ENCODE results near the gene UBTD2.

UBTD2 gene

DNA sequence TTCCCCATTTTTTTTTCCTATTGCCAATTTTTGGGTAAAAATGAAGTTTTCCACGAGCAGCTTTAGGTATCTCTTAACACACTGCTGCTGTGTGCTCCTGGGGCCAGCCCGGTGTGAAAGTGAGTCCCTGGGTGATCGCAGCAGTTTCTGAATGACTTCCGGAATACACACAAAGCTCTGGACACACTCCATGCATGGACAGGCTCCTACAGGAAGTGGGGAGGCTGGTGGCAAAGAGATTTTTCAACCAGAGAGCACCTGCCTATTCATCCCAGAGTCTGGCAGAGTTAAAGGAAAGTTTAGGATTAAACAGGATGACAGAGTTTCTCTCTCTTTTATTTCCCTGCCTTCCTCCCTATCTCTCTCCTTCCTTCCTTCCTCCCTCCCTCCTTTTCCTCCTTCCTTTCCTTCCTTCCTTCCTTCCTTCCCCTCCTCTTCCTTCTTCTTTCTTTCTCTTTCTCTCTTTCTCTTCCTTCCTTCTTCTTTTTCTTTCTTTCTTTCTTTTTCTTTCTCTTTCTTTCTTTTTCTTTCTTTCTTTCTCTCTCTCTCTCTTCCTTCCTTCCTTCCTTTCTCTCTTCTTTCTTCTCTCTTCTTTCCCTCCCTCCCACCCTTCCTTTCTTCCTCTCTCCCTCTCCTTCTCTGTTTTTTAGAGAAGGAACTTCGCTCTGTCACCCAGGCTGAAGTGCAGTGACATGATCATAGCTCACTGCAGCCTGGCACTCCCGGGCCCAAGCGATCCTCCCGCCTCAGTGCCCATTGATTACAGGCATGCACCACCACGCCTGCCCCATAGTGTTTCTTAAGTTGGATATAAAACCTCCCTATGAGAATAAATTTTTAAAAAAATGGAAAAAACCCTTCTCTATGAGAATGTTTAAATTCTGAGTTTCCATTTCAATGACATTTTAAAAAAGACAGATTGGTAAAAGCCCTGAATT lies 38.7 kb upstream of the UBTD2 start:
- H3K36me3 ChIP-seq (ENCODE audit: control insufficient read depth in 2 of 2, insufficient read depth in 1 of 2, low read length in 2 of 2) = no peaks in the 10 kb centered on the region
- no peak overlapping the region for H3K27ac ChIP-seq (ENCODE audit: extremely low read depth, low read depth, low read length)
- POLR2A ChIA-PET = no interaction called here
- TF ChIP-seq ZNF366 (tag by site-specific recombination; conservative IDR thresholded peaks at IDR 0.05) (peak; percentile 94), PRDM1 (tag by site-specific recombination; IDR thresholded peaks at IDR 0.05) (peak; percentile 86), ZBTB17 (tag by site-specific recombination; IDR thresholded peaks at IDR 0.05) (0 out of 2 replicates have a peak, but pooled peaks have one; percentile 30), BCL6B (tag by site-specific recombination; IDR thresholded peaks at IDR 0.05) (peak; percentile 19; the same call in 1 of the 2 replicates), ZNF473 (tag by site-specific recombination; IDR thresholded peaks at IDR 0.05) (peak; percentile 77; the same call in 1 of the 2 replicates)
- TF ChIP-seq, protein P1, sequence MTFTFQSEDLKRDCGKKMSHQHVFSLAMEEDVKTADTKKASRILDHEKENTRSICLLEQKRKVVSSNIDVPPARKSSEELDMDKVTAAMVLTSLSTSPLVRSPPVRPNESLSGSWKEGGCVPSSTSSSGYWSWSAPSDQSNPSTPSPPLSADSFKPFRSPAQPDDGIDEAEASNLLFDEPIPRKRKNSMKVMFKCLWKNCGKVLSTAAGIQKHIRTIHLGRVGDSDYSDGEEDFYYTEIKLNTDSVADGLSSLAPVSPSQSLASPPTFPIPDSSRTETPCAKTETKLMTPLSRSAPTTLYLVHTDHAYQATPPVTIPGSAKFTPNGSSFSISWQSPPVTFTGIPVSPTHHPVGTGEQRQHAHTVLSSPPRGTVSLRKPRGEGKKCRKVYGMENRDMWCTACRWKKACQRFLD (tag by site-specific recombination; IDR thresholded peaks at IDR 0.05) = no peak
- TF ChIP-seq, protein P2, sequence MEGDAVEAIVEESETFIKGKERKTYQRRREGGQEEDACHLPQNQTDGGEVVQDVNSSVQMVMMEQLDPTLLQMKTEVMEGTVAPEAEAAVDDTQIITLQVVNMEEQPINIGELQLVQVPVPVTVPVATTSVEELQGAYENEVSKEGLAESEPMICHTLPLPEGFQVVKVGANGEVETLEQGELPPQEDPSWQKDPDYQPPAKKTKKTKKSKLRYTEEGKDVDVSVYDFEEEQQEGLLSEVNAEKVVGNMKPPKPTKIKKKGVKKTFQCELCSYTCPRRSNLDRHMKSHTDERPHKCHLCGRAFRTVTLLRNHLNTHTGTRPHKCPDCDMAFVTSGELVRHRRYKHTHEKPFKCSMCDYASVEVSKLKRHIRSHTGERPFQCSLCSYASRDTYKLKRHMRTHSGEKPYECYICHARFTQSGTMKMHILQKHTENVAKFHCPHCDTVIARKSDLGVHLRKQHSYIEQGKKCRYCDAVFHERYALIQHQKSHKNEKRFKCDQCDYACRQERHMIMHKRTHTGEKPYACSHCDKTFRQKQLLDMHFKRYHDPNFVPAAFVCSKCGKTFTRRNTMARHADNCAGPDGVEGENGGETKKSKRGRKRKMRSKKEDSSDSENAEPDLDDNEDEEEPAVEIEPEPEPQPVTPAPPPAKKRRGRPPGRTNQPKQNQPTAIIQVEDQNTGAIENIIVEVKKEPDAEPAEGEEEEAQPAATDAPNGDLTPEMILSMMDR (tag by site-specific recombination; IDR thresholded peaks at IDR 0.05) = no peak
- CTCF ChIA-PET = interaction anchor here (0.7 kb wide), 2 partner anchors 29 to 428 kb away, joined by 3 read pairs; no protein-coding TSS in a partner anchor
- no peaks in the 10 kb centered on the region for H3K4me1 ChIP-seq (ENCODE audit: control insufficient read depth, insufficient read depth, low read length)
- H3K4me3 ChIP-seq (ENCODE audit: low read depth, low read length) = no peak overlapping the region
- no peaks in the 10 kb centered on the region for H3K9me3 ChIP-seq (ENCODE audit: control insufficient read depth, insufficient read depth, low read depth, low read length)

DNA sequence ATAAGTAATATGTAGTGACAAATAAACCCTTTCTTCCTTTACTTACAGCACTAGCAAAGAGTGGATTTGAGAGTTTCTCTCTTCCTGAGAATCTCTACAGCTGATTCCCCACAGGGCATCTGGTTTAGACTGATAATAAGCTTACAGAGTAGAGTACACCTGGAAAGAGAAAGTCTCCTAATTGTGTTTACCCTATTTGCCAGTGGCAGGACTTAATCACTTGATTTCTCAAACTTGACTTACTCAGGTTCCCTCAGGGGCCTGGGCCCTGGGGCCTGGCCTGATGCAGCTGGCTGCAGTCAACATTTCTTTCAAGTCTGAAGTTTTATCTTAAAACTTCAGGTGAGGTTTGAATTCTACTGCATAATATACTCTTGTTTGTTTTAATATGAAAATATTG lies 38.0 kb upstream of the UBTD2 start:
- Histone ChIP-seq H3K4me3 (ENCODE audit: low read depth, low read length) (no peak overlapping the region), H3K36me3 (ENCODE audit: control insufficient read depth in 2 of 2, insufficient read depth in 1 of 2, low read length in 2 of 2) (no peaks in the 10 kb centered on the region), H3K4me1 (ENCODE audit: control insufficient read depth, insufficient read depth, low read length) (no peaks in the 10 kb centered on the region), H3K9me3 (ENCODE audit: control insufficient read depth, insufficient read depth, low read depth, low read length) (no peaks in the 10 kb centered on the region), H3K27ac (ENCODE audit: extremely low read depth, low read depth, low read length) (no peak overlapping the region)
- POLR2A ChIA-PET = no interaction called here
- CTCF ChIA-PET = interaction anchor here (0.7 kb wide), 1 partner anchor 28 kb away, joined by 3 read pairs; no protein-coding TSS in a partner anchor
- TF ChIP-seq ZNF629 (tag by site-specific recombination; IDR thresholded peaks at IDR 0.05) = no peak
- no peak for TF ChIP-seq ZNF394 (tag by site-specific recombination; IDR thresholded peaks at IDR 0.05; ENCODE audit: borderline replicate concordance)
- no peak for TF ChIP-seq ZNF274 (IDR thresholded peaks at IDR 0.05; ENCODE audit: low read length)
- no peak for TF ChIP-seq ZNF274 (tag by site-specific recombination; IDR thresholded peaks at IDR 0.05; ENCODE audit: borderline replicate concordance)
- TF ChIP-seq ZNF157 (tag by site-specific recombination; IDR thresholded peaks at IDR 0.05) = no peak
- TF ChIP-seq ZNF624 (tag by site-specific recombination; IDR thresholded peaks at IDR 0.05) = no peak
- TF ChIP-seq TRIM28 (IDR thresholded peaks at IDR 0.05; ENCODE audit: borderline replicate concordance, low read length) = no peak
- no peak for TF ChIP-seq SALL2 (tag by site-specific recombination; IDR thresholded peaks at IDR 0.05; ENCODE audit: borderline replicate concordance)
- no peak for TF ChIP-seq ZNF473 (tag by site-specific recombination; IDR thresholded peaks at IDR 0.05)
- no peak for TF ChIP-seq YY1 (tag by site-specific recombination; IDR thresholded peaks at IDR 0.05)
- no peak for TF ChIP-seq PRDM1 (tag by site-specific recombination; IDR thresholded peaks at IDR 0.05)
- no peak for TF ChIP-seq ZNF214 (tag by site-specific recombination; IDR thresholded peaks at IDR 0.05; ENCODE audit: borderline replicate concordance)
- TF ChIP-seq ZNF843 (tag by site-specific recombination; IDR thresholded peaks at IDR 0.05) = no peak
- TF ChIP-seq, protein P3, sequence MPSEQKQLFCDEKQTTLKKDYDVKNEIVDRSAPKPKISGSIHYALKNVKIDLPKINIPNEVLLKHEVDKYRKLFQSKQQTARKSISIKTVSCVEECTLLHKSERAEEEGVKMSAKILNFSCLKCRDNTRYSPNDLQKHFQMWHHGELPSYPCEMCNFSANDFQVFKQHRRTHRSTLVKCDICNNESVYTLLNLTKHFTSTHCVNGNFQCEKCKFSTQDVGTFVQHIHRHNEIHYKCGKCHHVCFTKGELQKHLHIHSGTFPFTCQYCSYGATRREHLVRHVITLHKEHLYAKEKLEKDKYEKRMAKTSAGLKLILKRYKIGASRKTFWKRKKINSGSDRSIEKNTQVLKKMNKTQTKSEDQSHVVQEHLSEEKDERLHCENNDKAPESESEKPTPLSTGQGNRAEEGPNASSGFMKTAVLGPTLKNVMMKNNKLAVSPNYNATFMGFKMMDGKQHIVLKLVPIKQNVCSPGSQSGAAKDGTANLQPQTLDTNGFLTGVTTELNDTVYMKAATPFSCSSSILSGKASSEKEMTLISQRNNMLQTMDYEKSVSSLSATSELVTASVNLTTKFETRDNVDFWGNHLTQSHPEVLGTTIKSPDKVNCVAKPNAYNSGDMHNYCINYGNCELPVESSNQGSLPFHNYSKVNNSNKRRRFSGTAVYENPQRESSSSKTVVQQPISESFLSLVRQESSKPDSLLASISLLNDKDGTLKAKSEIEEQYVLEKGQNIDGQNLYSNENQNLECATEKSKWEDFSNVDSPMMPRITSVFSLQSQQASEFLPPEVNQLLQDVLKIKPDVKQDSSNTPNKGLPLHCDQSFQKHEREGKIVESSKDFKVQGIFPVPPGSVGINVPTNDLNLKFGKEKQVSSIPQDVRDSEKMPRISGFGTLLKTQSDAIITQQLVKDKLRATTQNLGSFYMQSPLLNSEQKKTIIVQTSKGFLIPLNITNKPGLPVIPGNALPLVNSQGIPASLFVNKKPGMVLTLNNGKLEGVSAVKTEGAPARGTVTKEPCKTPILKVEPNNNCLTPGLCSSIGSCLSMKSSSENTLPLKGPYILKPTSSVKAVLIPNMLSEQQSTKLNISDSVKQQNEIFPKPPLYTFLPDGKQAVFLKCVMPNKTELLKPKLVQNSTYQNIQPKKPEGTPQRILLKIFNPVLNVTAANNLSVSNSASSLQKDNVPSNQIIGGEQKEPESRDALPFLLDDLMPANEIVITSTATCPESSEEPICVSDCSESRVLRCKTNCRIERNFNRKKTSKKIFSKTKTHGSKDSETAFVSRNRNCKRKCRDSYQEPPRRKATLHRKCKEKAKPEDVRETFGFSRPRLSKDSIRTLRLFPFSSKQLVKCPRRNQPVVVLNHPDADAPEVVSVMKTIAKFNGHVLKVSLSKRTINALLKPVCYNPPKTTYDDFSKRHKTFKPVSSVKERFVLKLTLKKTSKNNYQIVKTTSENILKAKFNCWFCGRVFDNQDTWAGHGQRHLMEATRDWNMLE (tag by site-specific recombination; conservative IDR thresholded peaks at IDR 0.05; ENCODE audit: low read depth) = no peak
- no peak for TF ChIP-seq ZNF2 (tag by site-specific recombination; IDR thresholded peaks at IDR 0.05)
- no peak for TF ChIP-seq ZNF747 (tag by site-specific recombination; IDR thresholded peaks at IDR 0.05)
- no peak for TF ChIP-seq WT1 (tag by site-specific recombination; IDR thresholded peaks at IDR 0.05)
